ENCODE data around the gene LAMC3. TPM values are rescaled to one million over a fixed set of nuclear protein-coding genes. Genes with fewer than 3 reads are reported as not detected.

Gene LAMC3
- total RNA-seq, 3 donors from 2014 or later: 2.1 to 8.5 (median 7.8) TPM

DNA sequence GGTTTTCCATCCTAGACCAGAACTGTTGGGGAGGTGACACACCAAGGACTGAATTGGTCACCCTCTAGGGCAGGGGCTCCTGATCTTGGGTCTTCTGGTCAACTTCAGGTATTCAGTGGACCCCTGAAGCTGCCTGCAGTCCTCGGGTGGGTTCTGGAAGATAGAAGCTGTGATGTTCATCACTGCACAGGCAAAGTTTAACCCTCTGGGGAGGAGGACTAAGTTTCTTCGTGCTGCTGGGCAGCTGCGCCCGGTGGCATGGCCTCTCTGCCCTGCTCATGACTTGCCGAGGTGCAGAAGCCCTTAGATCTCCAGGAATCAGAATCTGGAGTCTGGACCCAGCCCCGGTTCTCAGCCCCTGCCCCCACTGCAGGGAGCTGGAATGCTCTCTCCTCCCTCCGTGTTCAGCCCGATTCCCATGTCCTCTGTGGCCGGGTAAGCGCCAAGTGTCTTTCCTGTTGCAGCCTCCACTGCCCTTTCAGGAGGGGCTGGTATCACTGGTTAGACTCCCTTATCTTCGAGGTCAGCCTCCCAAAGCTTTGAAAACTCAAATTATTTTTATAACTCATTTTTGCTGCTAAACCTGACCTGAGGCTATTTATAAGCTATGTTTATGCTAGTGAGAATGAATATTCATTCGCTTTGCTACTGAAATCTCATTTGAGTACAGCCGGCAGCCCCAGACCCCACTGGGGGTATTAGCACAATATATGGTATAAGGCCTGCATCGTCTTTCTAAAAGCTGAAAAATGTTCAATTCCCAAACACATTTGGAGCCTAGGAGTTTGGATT lies 1.7 kb downstream of the LAMC3 start:
- Histone ChIP-seq H3K9me3 (no peaks in the 10 kb centered on the region), H3K27ac (no peak overlapping the region), H3K4me1 (no peaks in the 10 kb centered on the region), H3K4me3 (no peak overlapping the region), H3K27me3 (peaks cover 0 to 24% of the 10 kb centered on the region in 2 donors), H3K36me3 (no peaks in the 10 kb centered on the region)
- intact Hi-C loops (cut with DNase I; ENCODE audit: low total_unique reads): loop anchor here (5.0 kb wide), 1 partner anchor 83 kb away; no protein-coding TSS in a partner anchor
- no peak for TF ChIP-seq POLR2AphosphoS5 (IDR thresholded peaks at IDR 0.05)
- no peak for TF ChIP-seq POLR2A (IDR thresholded peaks at IDR 0.05)
- TF ChIP-seq, protein P1, sequence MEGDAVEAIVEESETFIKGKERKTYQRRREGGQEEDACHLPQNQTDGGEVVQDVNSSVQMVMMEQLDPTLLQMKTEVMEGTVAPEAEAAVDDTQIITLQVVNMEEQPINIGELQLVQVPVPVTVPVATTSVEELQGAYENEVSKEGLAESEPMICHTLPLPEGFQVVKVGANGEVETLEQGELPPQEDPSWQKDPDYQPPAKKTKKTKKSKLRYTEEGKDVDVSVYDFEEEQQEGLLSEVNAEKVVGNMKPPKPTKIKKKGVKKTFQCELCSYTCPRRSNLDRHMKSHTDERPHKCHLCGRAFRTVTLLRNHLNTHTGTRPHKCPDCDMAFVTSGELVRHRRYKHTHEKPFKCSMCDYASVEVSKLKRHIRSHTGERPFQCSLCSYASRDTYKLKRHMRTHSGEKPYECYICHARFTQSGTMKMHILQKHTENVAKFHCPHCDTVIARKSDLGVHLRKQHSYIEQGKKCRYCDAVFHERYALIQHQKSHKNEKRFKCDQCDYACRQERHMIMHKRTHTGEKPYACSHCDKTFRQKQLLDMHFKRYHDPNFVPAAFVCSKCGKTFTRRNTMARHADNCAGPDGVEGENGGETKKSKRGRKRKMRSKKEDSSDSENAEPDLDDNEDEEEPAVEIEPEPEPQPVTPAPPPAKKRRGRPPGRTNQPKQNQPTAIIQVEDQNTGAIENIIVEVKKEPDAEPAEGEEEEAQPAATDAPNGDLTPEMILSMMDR (IDR thresholded peaks at IDR 0.05): no peak
- no peak for DNase-seq (ENCODE audit: low spot score in 2 of 2)

DNA sequence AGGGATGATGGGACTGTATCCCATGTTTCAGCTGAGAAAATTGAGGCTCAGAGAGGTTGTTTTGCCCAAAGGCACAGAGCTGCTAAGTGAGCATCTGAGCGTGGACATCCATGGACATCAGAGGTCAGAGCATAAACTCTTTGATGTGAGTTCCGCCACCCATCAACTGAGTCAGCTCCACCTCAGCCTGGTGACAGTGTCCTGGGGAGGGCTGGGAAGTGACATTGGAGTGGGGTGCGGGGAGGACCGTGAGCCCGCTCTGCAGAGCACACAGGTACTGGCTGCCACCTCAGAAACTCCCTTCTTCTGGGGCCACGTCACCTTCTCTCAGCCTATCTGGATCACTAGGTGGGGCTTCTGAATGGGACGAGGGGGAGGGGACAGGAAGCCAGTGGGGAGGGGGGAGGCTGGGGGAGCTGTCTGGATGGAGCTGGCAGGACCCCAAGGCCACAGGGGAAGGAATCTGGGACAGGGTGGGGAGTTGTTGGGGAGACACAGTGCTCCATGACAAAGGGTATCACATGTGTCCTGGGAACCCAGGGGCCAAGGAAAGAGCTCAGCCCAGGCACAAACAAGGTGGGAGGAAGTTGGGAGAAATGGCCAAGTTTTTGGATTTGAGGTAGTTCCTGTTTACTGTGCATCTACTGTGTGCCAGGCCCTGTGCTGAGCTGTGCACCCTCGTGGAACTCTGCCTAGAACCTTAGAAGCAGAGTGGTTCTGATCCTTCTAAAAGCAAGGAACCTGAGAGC lies 2.5 kb downstream of the LAMC3 start:
- Histone ChIP-seq H3K27ac (peak overlapping the region in 1 of 2 donors; percentile 82), H3K27me3 (peaks cover 0 to 24% of the 10 kb centered on the region in 2 donors), H3K4me1 (no peaks in the 10 kb centered on the region)

DNA sequence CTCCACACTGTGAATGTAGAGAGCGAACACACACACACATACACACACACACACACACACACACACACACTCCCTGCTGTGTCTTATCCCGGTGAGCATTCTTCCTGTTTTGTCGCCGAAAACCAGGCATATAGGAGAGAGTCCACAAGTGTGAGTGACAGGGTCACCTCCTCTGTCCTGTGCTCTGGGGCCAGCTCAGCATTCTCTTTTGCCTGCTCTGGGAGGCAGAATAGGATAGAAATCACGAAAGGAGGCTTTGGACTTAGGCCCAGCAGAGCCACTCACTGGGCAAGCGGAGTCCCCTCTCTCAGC lies 3.0 kb downstream of the LAMC3 start:
- intact Hi-C loops (cut with DNase I; ENCODE audit: low total_unique reads): loop anchor here (5.0 kb wide), 1 partner anchor 85 kb away; no protein-coding TSS in a partner anchor

More for the DNA sequence above, 2.5 kb downstream of the LAMC3 start:
- Histone ChIP-seq H3K4me3 (no peak overlapping the region), H3K36me3 (no peaks in the 10 kb centered on the region), H3K9me3 (no peaks in the 10 kb centered on the region)
- no peak for TF ChIP-seq POLR2AphosphoS5 (IDR thresholded peaks at IDR 0.05)
- no peak for TF ChIP-seq POLR2A (IDR thresholded peaks at IDR 0.05)
- TF ChIP-seq, protein P1 (IDR thresholded peaks at IDR 0.05): no peak
- intact Hi-C loops (cut with DNase I; ENCODE audit: low total_unique reads): loop anchor here (5.0 kb wide), 1 partner anchor 84 kb away; no protein-coding TSS in a partner anchor
- no peak for DNase-seq (ENCODE audit: low spot score in 2 of 2)

DNA sequence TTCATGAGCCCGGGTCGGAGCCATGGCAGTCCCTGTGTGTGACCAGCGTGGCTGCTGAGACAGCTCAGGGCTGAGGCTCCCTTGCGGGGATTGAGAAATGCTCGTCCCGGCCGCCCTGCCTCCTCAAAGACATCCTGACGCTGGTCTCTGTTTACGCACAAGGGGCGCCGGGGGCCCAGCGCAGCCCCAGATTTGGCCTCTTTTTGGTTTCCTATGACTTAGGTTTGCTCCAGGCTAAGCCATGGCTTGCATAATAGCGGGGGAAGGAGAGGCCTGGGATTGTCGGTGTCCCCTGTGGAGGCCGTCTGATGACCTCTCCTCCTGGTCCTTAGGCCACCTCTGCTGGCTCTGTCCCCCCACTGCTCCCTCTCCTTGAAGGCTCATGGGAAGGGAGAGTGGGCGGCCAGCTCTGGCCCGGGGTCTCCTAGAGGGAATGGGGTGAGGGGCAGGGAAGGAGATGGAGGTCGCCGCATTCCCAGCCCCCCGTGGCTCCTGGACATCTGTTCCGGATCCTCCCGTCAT lies 3.5 kb downstream of the LAMC3 start:
- H3K36me3 ChIP-seq: no peaks in the 10 kb centered on the region
- peaks cover 0 to 24% of the 10 kb centered on the region in 2 donors for H3K27me3 ChIP-seq
- H3K4me1 ChIP-seq: no peaks in the 10 kb centered on the region
- TF ChIP-seq POLR2A (IDR thresholded peaks at IDR 0.05): no peak
- no peak for TF ChIP-seq POLR2AphosphoS5 (IDR thresholded peaks at IDR 0.05)
- TF ChIP-seq, protein P1 (IDR thresholded peaks at IDR 0.05): no peak
- peak overlapping the region; percentile 21 to 82 for H3K27ac ChIP-seq
- DNase-seq (ENCODE audit: low spot score in 2 of 2): no peak
- H3K9me3 ChIP-seq: no peaks in the 10 kb centered on the region
- intact Hi-C loops (cut with DNase I; ENCODE audit: low total_unique reads): loop anchor here (5.0 kb wide), 1 partner anchor 85 kb away; no protein-coding TSS in a partner anchor
- no peak overlapping the region for H3K4me3 ChIP-seq

More for the DNA sequence above, 3.0 kb downstream of the LAMC3 start:
- Histone ChIP-seq H3K36me3 (no peaks in the 10 kb centered on the region), H3K4me3 (no peak overlapping the region), H3K9me3 (no peaks in the 10 kb centered on the region), H3K27ac (peak overlapping the region in 1 of 2 donors; percentile 82), H3K4me1 (no peaks in the 10 kb centered on the region), H3K27me3 (peaks cover 0 to 24% of the 10 kb centered on the region in 2 donors)
- TF ChIP-seq POLR2A (IDR thresholded peaks at IDR 0.05) (no peak), POLR2AphosphoS5 (IDR thresholded peaks at IDR 0.05) (no peak)
- TF ChIP-seq, protein P1 (IDR thresholded peaks at IDR 0.05): no peak
- no peak for DNase-seq (ENCODE audit: low spot score in 2 of 2)

Measured in breast epithelium (tissue), 4 donors.